ENCODE measurements around the gene HMX1. TPM values are rescaled to one million over a fixed set of nuclear protein-coding genes. Genes with fewer than 3 reads are reported as not detected.

The HMX1 gene
- total RNA-seq, 1 donor from 2014 or later = not detected

- no peak for DNase-seq (ENCODE audit: low read depth)
- H3K27me3 ChIP-seq (ENCODE audit: control insufficient read depth, insufficient read depth, low read length) = peaks cover 68% of the 10 kb centered on the region
- H3K36me3 ChIP-seq (ENCODE audit: control insufficient read depth, insufficient read depth, low read length) = no peaks in the 10 kb centered on the region
- H3K4me3 ChIP-seq (ENCODE audit: low read depth, low read length) = no peak overlapping the region
- no peak for TF ChIP-seq CTCF (IDR thresholded peaks at IDR 0.05; ENCODE audit: insufficient read depth, low read length, poor library complexity, severe bottlenecking)
These were observed 3.4 kb upstream of the HMX1 start for GRCh38 chr4:8874896-8875680.

DNA sequence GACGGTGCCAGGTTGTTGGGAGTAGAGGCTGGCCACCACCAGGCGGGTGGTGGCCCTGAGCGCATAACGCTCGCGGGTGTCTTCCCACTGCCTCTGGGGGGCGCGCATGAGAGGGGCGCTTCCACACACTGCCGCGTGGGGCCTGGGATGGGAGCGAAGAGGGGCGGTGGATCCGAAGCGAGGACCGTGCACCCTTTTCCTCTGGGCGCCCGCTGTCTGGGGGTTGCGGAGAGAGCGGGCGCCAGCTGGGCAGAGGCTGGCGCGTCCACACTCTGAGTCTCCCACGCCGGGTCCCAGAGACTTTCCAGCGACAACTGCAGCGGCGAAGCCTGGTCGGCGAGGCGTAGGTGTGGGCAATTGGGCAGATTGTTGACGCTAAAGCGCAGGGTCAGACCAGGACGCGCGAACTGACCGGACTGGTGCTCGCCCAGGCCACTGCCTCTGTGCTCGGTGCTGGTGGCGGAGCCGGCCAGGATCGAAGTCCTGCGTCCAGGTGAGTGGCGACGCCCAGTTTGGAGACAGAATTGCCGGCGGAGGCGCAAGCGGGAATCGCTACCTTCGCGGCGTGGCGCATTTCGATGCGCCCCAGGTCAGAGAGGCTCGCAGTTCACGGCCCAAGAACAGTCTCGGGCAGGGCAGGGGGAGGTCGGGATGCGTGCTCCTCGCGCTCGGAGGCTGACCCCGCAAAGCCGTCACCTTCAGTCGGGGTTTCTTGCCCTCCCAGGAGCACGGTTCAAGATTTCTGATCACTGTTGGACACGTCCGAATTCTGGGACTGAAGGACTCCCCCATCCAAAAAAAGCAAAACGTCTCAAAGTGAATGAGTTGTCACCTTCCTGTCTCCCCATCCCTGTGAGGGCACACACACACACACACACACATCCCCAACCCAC lies 2.6 kb upstream of the HMX1 start:
- TF ChIP-seq CTCF (IDR thresholded peaks at IDR 0.05; ENCODE audit: insufficient read depth, low read length, poor library complexity, severe bottlenecking) = no peak
- DNase-seq (ENCODE audit: low read depth) = no peak
- H3K27me3 ChIP-seq (ENCODE audit: control insufficient read depth, insufficient read depth, low read length) = peaks cover 73% of the 10 kb centered on the region
- no peak overlapping the region for H3K4me3 ChIP-seq (ENCODE audit: low read depth, low read length)
- H3K36me3 ChIP-seq (ENCODE audit: control insufficient read depth, insufficient read depth, low read length) = no peaks in the 10 kb centered on the region

DNA sequence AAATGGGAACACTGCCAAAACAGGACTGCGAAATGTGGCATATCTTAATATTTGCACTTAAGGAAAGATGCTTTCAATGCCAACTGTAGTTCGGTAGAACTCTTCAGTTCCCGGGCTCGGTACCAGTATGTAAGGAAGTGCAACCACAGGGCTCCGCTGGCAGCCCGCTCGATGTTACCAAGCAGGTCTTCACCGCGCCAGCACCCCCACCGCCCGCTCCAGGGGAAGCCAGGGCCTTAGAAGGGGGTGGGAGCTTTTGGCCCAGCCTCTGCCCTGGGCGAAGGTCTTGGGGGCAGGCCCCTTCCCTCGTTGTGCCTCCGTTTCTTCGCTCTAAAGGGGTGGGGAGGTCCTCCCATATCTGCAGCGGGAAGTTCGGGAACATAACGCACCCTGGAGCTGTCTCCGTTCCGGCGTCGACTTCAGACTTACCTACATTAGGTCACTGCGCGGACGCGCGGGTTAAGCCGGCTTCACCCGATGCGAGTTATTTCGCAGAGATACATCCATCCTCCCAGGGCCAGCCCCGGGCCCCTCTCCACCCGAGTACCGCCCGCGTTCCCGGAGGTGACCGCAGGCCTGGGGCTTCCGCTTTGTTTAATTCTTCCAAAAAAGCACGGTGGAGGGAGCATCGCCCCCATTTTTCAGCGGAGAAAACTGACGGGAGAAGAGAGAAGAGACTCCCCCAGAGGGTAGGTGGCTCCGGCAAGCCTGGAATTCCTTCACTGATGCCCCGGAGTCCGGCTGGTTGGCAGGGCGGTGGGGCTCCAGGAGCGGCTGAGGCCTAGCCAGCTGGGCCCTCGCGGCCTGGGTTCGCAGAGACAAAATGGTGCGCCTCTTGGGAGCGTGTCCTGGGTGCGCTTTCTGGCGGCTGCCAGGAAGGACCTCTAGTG lies 1.0 kb upstream of the HMX1 start:
- H3K36me3 ChIP-seq (ENCODE audit: control insufficient read depth, insufficient read depth, low read length) = no peaks in the 10 kb centered on the region
- no peak for DNase-seq (ENCODE audit: low read depth)
- H3K27me3 ChIP-seq (ENCODE audit: control insufficient read depth, insufficient read depth, low read length) = peaks cover 82% of the 10 kb centered on the region
- H3K4me3 ChIP-seq (ENCODE audit: low read depth, low read length) = no peak overlapping the region
- TF ChIP-seq CTCF (IDR thresholded peaks at IDR 0.05; ENCODE audit: insufficient read depth, low read length, poor library complexity, severe bottlenecking) = no peak

DNA sequence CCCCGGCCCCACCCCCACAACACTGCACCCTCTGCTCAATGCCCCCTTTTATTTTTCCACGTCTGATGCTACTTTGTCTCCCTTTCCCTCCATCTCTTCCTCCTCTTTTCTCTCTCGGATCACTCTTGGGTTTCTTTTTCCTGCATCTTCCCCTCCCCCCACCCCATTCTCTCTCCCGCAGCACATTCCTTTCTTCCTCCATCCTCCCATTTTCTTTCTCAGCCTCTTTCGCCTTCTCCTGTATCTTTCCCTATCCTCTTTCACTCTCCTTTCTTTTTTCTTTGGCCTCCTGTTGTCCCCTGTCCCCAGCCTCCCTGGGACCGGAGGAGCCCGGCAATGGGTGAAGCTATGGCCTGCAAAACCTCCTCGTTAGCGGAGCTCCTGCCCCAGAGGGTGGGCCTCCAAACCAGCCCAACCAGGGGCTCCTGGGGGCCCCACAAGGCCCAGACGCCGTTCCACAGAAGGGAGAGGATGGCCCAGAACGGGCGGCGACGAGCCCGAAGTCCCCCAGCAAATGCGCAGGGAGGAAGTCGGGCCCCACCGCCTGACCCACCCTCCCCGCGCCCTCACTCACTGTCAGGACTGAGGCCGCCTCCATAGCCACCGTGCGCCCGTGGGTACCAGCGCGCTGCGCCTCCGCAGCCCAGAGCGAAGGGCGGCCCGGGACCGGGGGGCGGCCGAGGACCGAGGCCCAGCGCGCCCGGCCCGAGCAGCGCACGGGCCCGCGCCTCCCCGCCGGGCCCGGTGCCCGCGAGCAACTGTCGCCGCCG lies 807 bp downstream of the HMX1 start:
- no peak for TF ChIP-seq CTCF (IDR thresholded peaks at IDR 0.05; ENCODE audit: insufficient read depth, low read length, poor library complexity, severe bottlenecking)
- DNase-seq (ENCODE audit: low read depth) = no peak
- Histone ChIP-seq H3K4me3 (ENCODE audit: low read depth, low read length) (no peak overlapping the region), H3K27me3 (ENCODE audit: control insufficient read depth, insufficient read depth, low read length) (peaks cover 87% of the 10 kb centered on the region), H3K36me3 (ENCODE audit: control insufficient read depth, insufficient read depth, low read length) (no peaks in the 10 kb centered on the region)
